Activated CD8-positive, alpha-beta memory T cell treated with anti-CD3 and anti-CD28 coated beads for 36 hours (primary cell): ENCODE data around the gene KRT74. TPM values are rescaled to one million over a fixed set of nuclear protein-coding genes. Genes with fewer than 3 reads are reported as not detected.

ENCODE experiments used
- CTCF ChIA-PET: fragments of 350-600 bp; sonication (Branson Sonifier 250); formaldehyde crosslinking; loops from one replicate; lab custom pipeline; 2021; ENCODE audit warnings: antibody characterized with exemption; lab: Charles Lee
- POLR2A ChIA-PET: fragments of 350-600 bp; sonication (Branson Sonifier 250); formaldehyde crosslinking; loops from one replicate; lab custom pipeline; 2021; ENCODE audit warnings: antibody characterized with exemption; lab: Charles Lee
- total RNA-seq, 2 experiments: library from RNA; stranded (reverse); gene quantifications; one replicate each; pipeline ENCODE4 v1.2.3, GENCODE V29; 2021

KRT74 gene
- total RNA-seq, 2 experiments from 2014 or later: not detected

GRCh38 chr12:52527121-52527800 is 46.4 kb downstream of the KRT74 start:
- ChIA-PET POLR2A (no interaction called here), CTCF (no interaction called here)

GRCh38 chr12:52526511-52526951 is 47.1 kb downstream of the KRT74 start:
- ChIA-PET CTCF (no interaction called here), POLR2A (no interaction called here)

GRCh38 chr12:52525661-52526499 is 47.8 kb downstream of the KRT74 start:
- POLR2A ChIA-PET: no interaction called here
- CTCF ChIA-PET: no interaction called here

GRCh38 chr12:52524898-52525591 is 48.6 kb downstream of the KRT74 start:
- ChIA-PET POLR2A (interaction anchor here (0.6 kb wide), 1 partner anchor 492 kb away, joined by 5 read pairs; no protein-coding TSS in a partner anchor), CTCF (no interaction called here)

- ChIA-PET CTCF (no interaction called here), POLR2A (no interaction called here)
These were observed 49.3 kb downstream of the KRT74 start for GRCh38 chr12:52524241-52524897.

- ChIA-PET POLR2A (no interaction called here), CTCF (no interaction called here)
These were observed 49.8 kb downstream of the KRT74 start for GRCh38 chr12:52523824-52524223.

GRCh38 chr12:52522346-52523011 is 51.2 kb downstream of the KRT74 start:
- POLR2A ChIA-PET: no interaction called here
- CTCF ChIA-PET: no interaction called here

- CTCF ChIA-PET: no interaction called here
These were observed 51.9 kb downstream of the KRT74 start for GRCh38 chr12:52521568-52522266.

GRCh38 chr12:52521175-52521567 is 52.5 kb downstream of the KRT74 start:
- CTCF ChIA-PET: interaction anchor here (0.6 kb wide), 1 partner anchor 419 kb away, joined by 3 read pairs; no protein-coding TSS in a partner anchor
- POLR2A ChIA-PET: no interaction called here

More at GRCh38 chr12:52521568-52522266, 51.9 kb downstream of the KRT74 start:
- POLR2A ChIA-PET: no interaction called here

- ChIA-PET CTCF (interaction anchor here (0.6 kb wide), 1 partner anchor 420 kb away, joined by 3 read pairs; no protein-coding TSS in a partner anchor), POLR2A (no interaction called here)
These were observed 53.6 kb downstream of the KRT74 start, which contains the start of gene KRT5 for GRCh38 chr12:52519826-52520662. KRT5 (minus strand) TSS chr12:52520394; CDS start chr12:52520296, 98 bp downstream.

GRCh38 chr12:52519387-52519703 is 54.3 kb downstream of the KRT74 start:
- ChIA-PET POLR2A (no interaction called here), CTCF (no interaction called here)

- ChIA-PET CTCF (interaction anchor here (0.6 kb wide), 1 partner anchor 60 kb away, joined by 6 read pairs; no protein-coding TSS in a partner anchor), POLR2A (no interaction called here)
These were observed 54.9 kb downstream of the KRT74 start for GRCh38 chr12:52518574-52519386.

- CTCF ChIA-PET: interaction anchor here (0.6 kb wide), 1 partner anchor 60 kb away, joined by 6 read pairs; no protein-coding TSS in a partner anchor
- POLR2A ChIA-PET: no interaction called here
These were observed 55.8 kb downstream of the KRT74 start for GRCh38 chr12:52517888-52518287.

- POLR2A ChIA-PET: no interaction called here
- CTCF ChIA-PET: interaction anchor here (0.9 kb wide), 1 partner anchor 11 kb away, joined by 3 read pairs; no protein-coding TSS in a partner anchor
These were observed 56.4 kb downstream of the KRT74 start for GRCh38 chr12:52517005-52517835.
